ENCODE results near the gene WWC2. TPM values are rescaled to one million over a fixed set of nuclear protein-coding genes. Genes with fewer than 3 reads are reported as not detected.
A peak's percentile ranks its signal among the peaks of the same experiment; 100 is the strongest.

Gene WWC2
- polyA plus RNA-seq, 4 donors, result 0.22 to 15.6 (median 2.1) TPM

DNA sequence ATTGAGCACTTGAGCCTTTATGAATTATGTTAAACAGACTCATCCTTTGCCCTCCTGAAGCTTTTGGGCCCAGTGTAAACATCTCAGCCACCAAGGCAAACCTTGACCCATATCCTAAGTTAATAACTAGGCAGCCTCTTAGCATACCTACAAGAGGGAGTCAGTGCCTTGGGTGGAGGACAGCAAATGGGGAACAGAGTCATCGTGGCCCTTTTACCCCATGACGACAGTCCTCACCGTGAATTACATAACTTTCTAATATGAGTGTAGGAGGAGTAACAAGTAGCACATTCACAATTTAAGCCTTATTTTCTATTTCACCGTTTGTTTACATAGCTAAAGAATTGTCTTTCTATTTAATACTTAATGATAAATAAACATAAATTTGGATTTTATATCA lies 204.2 kb downstream of the WWC2 start:
- Histone ChIP-seq H3K27me3 (ENCODE audit: control insufficient read depth in 3 of 3, insufficient read depth in 3 of 3, low read length in 3 of 3) (no peaks in the 10 kb centered on the region), H3K9me3 (ENCODE audit: control insufficient read depth in 2 of 2, insufficient read depth in 1 of 2, low read depth in 1 of 2, low read length in 1 of 2) (no peaks in the 10 kb centered on the region), H3K4me1 (ENCODE audit: control insufficient read depth in 3 of 3, insufficient read depth in 2 of 3, low read depth in 1 of 3, low read length in 2 of 3) (no peaks in the 10 kb centered on the region), H3K36me3 (ENCODE audit: control insufficient read depth in 3 of 3, insufficient read depth in 2 of 3, low read depth in 1 of 3, low read length in 3 of 3) (peaks cover 0 to 2% (median 0%) of the 10 kb centered on the region in 3 donors), H3K4me3 (ENCODE audit: low read depth in 1 of 3, low read length in 3 of 3) (no peak overlapping the region), H3K27ac (ENCODE audit: low read depth in 1 of 3, low read length in 2 of 3) (no peak overlapping the region)
- peak; percentile 53 for FAIRE-seq
- DNase-seq, result no peak
- 90 to 95% (median 91%) methylated on average over 4 of the region's 4 CpGs for WGBS, 3 donors

DNA sequence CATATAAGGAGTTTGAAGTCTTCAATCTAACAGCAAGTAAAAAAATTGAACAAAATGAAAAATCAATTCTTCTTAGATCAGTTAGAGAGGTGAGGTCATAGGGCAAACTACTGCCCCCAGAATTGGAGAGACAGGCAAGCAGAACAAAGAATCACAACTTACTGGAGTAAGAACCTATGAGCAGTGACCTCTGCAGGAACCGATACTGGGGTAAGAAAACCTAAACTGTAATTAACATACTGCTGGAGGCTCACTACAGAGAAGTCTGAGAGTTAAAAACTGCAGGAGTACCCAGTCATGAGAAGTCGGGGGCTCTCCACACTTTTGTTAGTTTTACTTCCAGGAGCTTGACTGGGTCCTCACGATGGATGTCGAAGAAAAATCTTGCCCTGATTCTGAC lies 205.0 kb downstream of the WWC2 start:
- peaks cover 0 to 2% (median 0%) of the 10 kb centered on the region in 3 donors for H3K36me3 ChIP-seq (ENCODE audit: control insufficient read depth in 3 of 3, insufficient read depth in 2 of 3, low read depth in 1 of 3, low read length in 3 of 3)
- DNase-seq (no peak), FAIRE-seq (no peak)
- H3K27me3 ChIP-seq (ENCODE audit: control insufficient read depth in 3 of 3, insufficient read depth in 3 of 3, low read length in 3 of 3), result no peaks in the 10 kb centered on the region
- H3K4me1 ChIP-seq (ENCODE audit: control insufficient read depth in 3 of 3, insufficient read depth in 2 of 3, low read depth in 1 of 3, low read length in 2 of 3), result no peaks in the 10 kb centered on the region
- no peak overlapping the region for H3K4me3 ChIP-seq (ENCODE audit: low read depth in 1 of 3, low read length in 3 of 3)
- no peaks in the 10 kb centered on the region for H3K9me3 ChIP-seq (ENCODE audit: control insufficient read depth in 2 of 2, insufficient read depth in 1 of 2, low read depth in 1 of 2, low read length in 1 of 2)
- 93 to 99% (median 94%) methylated on average over 4 of the region's 4 CpGs for WGBS, 3 donors
- H3K27ac ChIP-seq (ENCODE audit: low read depth in 1 of 3, low read length in 2 of 3), result no peak overlapping the region

DNA sequence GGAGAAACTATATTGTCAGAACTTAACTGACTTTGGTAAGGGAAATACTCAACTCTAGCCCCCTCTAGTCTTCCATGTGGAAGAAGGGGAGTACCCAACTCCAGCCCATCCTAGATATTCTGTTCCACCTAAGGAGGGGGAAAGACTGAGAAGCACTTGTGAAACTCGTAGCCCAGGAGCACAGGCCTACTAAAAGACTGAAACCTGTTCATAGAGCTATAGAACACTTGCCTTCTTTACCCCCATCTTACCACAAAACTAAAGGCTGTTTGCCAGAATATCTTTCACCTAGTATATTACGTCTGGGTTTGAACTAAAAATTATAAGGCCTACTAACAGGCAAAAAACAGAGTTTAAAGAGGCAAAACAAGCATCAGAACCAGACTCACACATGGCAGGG lies 205.5 kb downstream of the WWC2 start:
- FAIRE-seq, result no peak
- DNase-seq, result no peak
- Histone ChIP-seq H3K4me3 (ENCODE audit: low read depth in 1 of 3, low read length in 3 of 3) (no peak overlapping the region), H3K36me3 (ENCODE audit: control insufficient read depth in 3 of 3, insufficient read depth in 2 of 3, low read depth in 1 of 3, low read length in 3 of 3) (no peaks in the 10 kb centered on the region), H3K27ac (ENCODE audit: low read depth in 1 of 3, low read length in 2 of 3) (no peak overlapping the region), H3K4me1 (ENCODE audit: control insufficient read depth in 3 of 3, insufficient read depth in 2 of 3, low read depth in 1 of 3, low read length in 2 of 3) (no peaks in the 10 kb centered on the region), H3K27me3 (ENCODE audit: control insufficient read depth in 3 of 3, insufficient read depth in 3 of 3, low read length in 3 of 3) (no peaks in the 10 kb centered on the region), H3K9me3 (ENCODE audit: control insufficient read depth in 2 of 2, insufficient read depth in 1 of 2, low read depth in 1 of 2, low read length in 1 of 2) (no peaks in the 10 kb centered on the region)
- 79 to 90% (median 84%) methylated on average over 2 of the region's 2 CpGs for WGBS, 3 donors

DNA sequence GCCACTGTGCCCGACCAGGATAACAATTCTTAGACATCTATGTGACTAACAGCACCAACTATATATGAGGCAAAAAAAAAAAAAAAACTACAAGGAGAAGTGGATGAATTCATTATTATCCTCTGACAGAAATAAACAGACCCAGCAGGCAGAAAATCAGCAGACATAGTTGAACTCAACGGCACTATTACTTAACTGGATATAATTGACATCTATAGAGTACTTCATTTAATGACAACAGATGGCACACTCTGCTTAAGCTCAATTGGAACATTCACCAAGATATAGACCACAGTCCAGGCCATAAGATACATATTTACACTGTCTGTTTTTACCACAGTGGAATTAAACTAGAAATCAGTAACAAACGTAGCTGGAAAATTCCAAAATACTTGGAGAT lies 207.8 kb downstream of the WWC2 start:
- Histone ChIP-seq H3K27me3 (ENCODE audit: control insufficient read depth in 3 of 3, insufficient read depth in 3 of 3, low read length in 3 of 3) (no peaks in the 10 kb centered on the region), H3K4me3 (ENCODE audit: low read depth in 1 of 3, low read length in 3 of 3) (no peak overlapping the region), H3K27ac (ENCODE audit: low read depth in 1 of 3, low read length in 2 of 3) (no peak overlapping the region), H3K4me1 (ENCODE audit: control insufficient read depth in 3 of 3, insufficient read depth in 2 of 3, low read depth in 1 of 3, low read length in 2 of 3) (no peaks in the 10 kb centered on the region), H3K36me3 (ENCODE audit: control insufficient read depth in 3 of 3, insufficient read depth in 2 of 3, low read depth in 1 of 3, low read length in 3 of 3) (no peaks in the 10 kb centered on the region), H3K9me3 (ENCODE audit: control insufficient read depth in 2 of 2, insufficient read depth in 1 of 2, low read depth in 1 of 2, low read length in 1 of 2) (no peaks in the 10 kb centered on the region)
- DNase-seq (peak in 1 of 2 donors; percentile 4), FAIRE-seq (no peak)
- WGBS, 3 donors, result 53 to 82% (median 78%) methylated on average over 3 of the region's 3 CpGs

DNA sequence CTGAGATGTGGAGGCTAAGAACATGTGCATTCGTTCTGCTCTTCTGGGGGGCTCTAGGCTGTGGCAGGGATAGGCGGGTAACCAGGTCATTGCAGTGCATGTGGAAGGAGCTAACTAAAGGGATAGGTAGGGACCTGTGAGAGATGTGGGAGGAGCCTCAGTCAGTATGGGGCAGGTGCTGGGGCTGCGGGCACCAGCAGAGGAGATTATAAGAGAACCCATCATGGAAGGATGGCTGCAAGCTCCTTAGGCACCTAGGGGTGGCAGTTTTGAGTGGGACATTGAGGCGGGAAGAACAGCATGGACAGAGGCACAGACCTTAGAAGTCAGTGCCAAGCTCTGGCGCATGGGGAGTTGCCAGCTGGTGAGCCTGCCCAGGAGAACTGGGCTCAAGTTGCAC lies 213.8 kb downstream of the WWC2 start:
- no peak overlapping the region for H3K27ac ChIP-seq (ENCODE audit: low read depth in 1 of 3, low read length in 2 of 3)
- DNase-seq (no peak), FAIRE-seq (no peak)
- H3K27me3 ChIP-seq (ENCODE audit: control insufficient read depth in 3 of 3, insufficient read depth in 3 of 3, low read length in 3 of 3), result no peaks in the 10 kb centered on the region
- peaks cover 0 to 29% (median 3%) of the 10 kb centered on the region in 3 donors for H3K36me3 ChIP-seq (ENCODE audit: control insufficient read depth in 3 of 3, insufficient read depth in 2 of 3, low read depth in 1 of 3, low read length in 3 of 3)
- no peaks in the 10 kb centered on the region for H3K9me3 ChIP-seq (ENCODE audit: control insufficient read depth in 2 of 2, insufficient read depth in 1 of 2, low read depth in 1 of 2, low read length in 1 of 2)
- 75 to 91% (median 78%) methylated on average over 5 of the region's 5 CpGs for WGBS, 3 donors
- no peak overlapping the region for H3K4me3 ChIP-seq (ENCODE audit: low read depth in 1 of 3, low read length in 3 of 3)
- H3K4me1 ChIP-seq (ENCODE audit: control insufficient read depth in 3 of 3, insufficient read depth in 2 of 3, low read depth in 1 of 3, low read length in 2 of 3), result no peaks in the 10 kb centered on the region

DNA sequence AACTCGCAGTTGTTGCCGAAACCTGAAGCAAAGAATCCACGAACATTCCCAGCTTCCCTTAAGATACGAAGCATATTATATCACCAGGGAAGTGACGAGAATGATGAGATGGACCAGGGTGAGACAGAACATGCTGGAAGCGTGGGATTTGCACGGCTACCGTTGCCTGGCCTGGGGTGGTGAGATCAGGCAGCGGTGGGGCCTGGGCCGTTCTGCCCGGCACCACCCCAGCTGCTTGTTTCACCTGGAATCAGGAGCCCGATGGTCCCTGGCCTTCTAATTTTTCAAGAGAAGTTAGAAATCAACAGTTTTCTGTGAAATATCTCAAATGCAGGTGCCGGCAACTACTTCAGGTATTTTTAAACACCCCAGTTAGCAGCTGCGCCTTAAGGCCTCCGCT lies 215.3 kb downstream of the WWC2 start:
- FAIRE-seq (no peak), DNase-seq (no peak)
- WGBS, 3 donors, result 92 to 94% (median 94%) methylated on average over 15 of the region's 15 CpGs
- H3K27me3 ChIP-seq (ENCODE audit: control insufficient read depth in 3 of 3, insufficient read depth in 3 of 3, low read length in 3 of 3), result no peaks in the 10 kb centered on the region
- H3K27ac ChIP-seq (ENCODE audit: low read depth in 1 of 3, low read length in 2 of 3), result no peak overlapping the region
- H3K36me3 ChIP-seq (ENCODE audit: control insufficient read depth in 3 of 3, insufficient read depth in 2 of 3, low read depth in 1 of 3, low read length in 3 of 3), result peaks cover 0 to 31% (median 3%) of the 10 kb centered on the region in 3 donors
- H3K4me3 ChIP-seq (ENCODE audit: low read depth in 1 of 3, low read length in 3 of 3), result no peak overlapping the region
- no peaks in the 10 kb centered on the region for H3K4me1 ChIP-seq (ENCODE audit: control insufficient read depth in 3 of 3, insufficient read depth in 2 of 3, low read depth in 1 of 3, low read length in 2 of 3)
- H3K9me3 ChIP-seq (ENCODE audit: control insufficient read depth in 2 of 2, insufficient read depth in 1 of 2, low read depth in 1 of 2, low read length in 1 of 2), result no peaks in the 10 kb centered on the region

DNA sequence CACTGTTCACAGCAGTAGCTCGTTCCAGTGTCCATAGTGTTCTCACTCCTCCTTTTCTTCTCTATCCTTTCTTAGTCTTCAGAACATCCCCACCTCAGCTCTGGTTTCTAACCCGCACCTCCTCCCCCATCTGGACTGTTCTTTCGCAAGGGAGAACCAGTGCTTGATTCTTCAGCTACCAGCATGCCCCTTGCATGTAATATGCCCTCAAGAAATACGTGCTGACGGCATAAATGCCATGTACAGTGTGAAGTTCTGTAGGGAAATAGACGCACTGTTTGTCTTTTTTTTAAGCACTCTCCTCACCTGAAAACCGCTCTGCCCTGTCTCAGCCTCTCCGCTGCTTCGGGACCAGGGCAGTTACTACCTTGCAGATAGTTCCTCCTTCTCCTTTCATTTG lies 215.7 kb downstream of the WWC2 start:
- no peak for DNase-seq
- H3K9me3 ChIP-seq (ENCODE audit: control insufficient read depth in 2 of 2, insufficient read depth in 1 of 2, low read depth in 1 of 2, low read length in 1 of 2), result no peaks in the 10 kb centered on the region
- 86 to 89% (median 87%) methylated on average over 9 of the region's 9 CpGs for WGBS, 3 donors
- H3K36me3 ChIP-seq (ENCODE audit: control insufficient read depth in 3 of 3, insufficient read depth in 2 of 3, low read depth in 1 of 3, low read length in 3 of 3), result peaks cover 0 to 31% (median 3%) of the 10 kb centered on the region in 3 donors
- no peaks in the 10 kb centered on the region for H3K27me3 ChIP-seq (ENCODE audit: control insufficient read depth in 3 of 3, insufficient read depth in 3 of 3, low read length in 3 of 3)
- no peak overlapping the region for H3K4me3 ChIP-seq (ENCODE audit: low read depth in 1 of 3, low read length in 3 of 3)
- no peak for FAIRE-seq
- no peaks in the 10 kb centered on the region for H3K4me1 ChIP-seq (ENCODE audit: control insufficient read depth in 3 of 3, insufficient read depth in 2 of 3, low read depth in 1 of 3, low read length in 2 of 3)
- H3K27ac ChIP-seq (ENCODE audit: low read depth in 1 of 3, low read length in 2 of 3), result no peak overlapping the region

DNA sequence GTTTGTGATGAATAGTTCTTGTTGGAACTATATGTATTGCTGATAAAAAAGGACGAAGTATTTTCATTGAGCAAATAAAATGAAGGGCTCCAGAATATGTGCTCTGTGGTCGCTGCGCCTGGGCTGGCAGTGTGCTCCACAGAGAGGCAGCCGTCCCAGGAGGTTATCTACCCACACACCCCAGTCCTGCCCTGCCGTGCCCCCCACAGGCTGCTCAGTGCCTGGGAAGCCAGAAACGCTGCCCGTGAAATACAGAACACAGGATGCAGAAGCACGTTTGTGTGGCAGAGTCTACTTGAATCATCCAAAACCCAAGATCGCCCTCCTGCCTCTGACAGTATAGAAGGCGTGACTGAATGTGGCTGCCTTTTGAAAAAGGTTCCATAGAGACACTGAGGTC lies 219.6 kb downstream of the WWC2 start:
- Histone ChIP-seq H3K27me3 (ENCODE audit: control insufficient read depth in 3 of 3, insufficient read depth in 3 of 3, low read length in 3 of 3) (no peaks in the 10 kb centered on the region), H3K27ac (ENCODE audit: low read depth in 1 of 3, low read length in 2 of 3) (no peak overlapping the region), H3K4me3 (ENCODE audit: low read depth in 1 of 3, low read length in 3 of 3) (no peak overlapping the region), H3K9me3 (ENCODE audit: control insufficient read depth in 2 of 2, insufficient read depth in 1 of 2, low read depth in 1 of 2, low read length in 1 of 2) (no peaks in the 10 kb centered on the region), H3K36me3 (ENCODE audit: control insufficient read depth in 3 of 3, insufficient read depth in 2 of 3, low read depth in 1 of 3, low read length in 3 of 3) (peaks cover 0 to 23% (median 3%) of the 10 kb centered on the region in 3 donors), H3K4me1 (ENCODE audit: control insufficient read depth in 3 of 3, insufficient read depth in 2 of 3, low read depth in 1 of 3, low read length in 2 of 3) (peaks cover 0 to 4% (median 0%) of the 10 kb centered on the region in 3 donors)
- no peak for DNase-seq
- WGBS, 3 donors, result 81 to 84% (median 81%) methylated on average over 10 of the region's 10 CpGs
- FAIRE-seq, result no peak
